Frontal cortex (tissue), 4 donors: ENCODE results near the gene MRPL12. TPM values are rescaled to one million over a fixed set of nuclear protein-coding genes. Genes with fewer than 3 reads are reported as not detected.
"Not testable (repeated sequence)": the region's sequence is repeated elsewhere in the genome, so short reads cannot be mapped to it uniquely, and the experiment has no call there.

Experiments
- DNase-seq, 2 donors: peaks; one replicate each; pipeline ENCODE4 v3.0.0; 2012; ENCODE audit warnings: low spot score in 2 of 2
- FAIRE-seq: peaks from 2 replicates; lab custom pipeline; 2012; peaks lifted over from hg19 to GRCh38; lab: Jason Lieb, UNC
- small RNA-seq: library from RNA; depleted of rRNA; stranded (forward); fragments of <200 nt; gene quantifications from one replicate; pipeline ENCODE3, GENCODE V24; 2014
- total RNA-seq: library from RNA; depleted of rRNA; stranded (reverse); fragments of >200 nt; gene quantifications from one replicate; pipeline ENCODE4 v1.2.3, GENCODE V29; 2014
- donor health status: control.
- donor health status: control.
- donor health status: control.

Gene MRPL12
- total RNA-seq, 1 donor from 2014 or later = 4.9 TPM

- FAIRE-seq = no peak
- no peak for DNase-seq
Measured at GRCh38 chr17:81735264-81736102, 32.3 kb downstream of the MRPL12 start.

- DNase-seq = no peak
Measured at GRCh38 chr17:81737947-81738800, 35.0 kb downstream of the MRPL12 start.

DNA sequence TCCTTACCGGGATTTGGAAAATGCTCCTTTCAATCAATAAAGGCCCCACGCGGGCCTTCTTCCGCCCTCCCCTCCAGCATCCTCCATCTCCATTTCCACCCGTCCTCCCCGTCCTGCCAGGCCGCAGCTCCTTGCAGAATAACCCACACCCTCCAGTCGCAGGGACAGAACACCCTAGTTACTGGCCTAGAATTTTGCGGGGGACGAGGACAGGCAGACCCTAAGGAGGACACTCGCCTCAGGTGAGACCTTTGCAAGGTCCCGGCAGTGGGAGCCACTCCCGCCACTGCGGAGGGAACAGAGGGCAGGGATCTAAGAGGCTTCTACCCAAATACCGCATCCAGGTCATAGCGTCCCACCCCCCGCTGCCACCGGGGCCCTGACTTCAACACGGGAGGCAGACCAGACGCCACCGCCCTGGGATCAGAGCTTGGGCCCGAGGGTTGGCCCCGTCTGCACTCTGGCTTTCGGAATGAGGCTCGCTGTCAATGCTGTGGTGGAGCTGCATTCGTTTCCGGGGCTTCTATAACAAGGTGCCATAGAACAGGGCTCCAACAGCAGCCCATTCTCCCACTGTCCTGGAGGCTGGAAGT lies 35.7 kb downstream of the MRPL12 start:
- DNase-seq = no peak
- no peak for FAIRE-seq

More at GRCh38 chr17:81737947-81738800, 35.0 kb downstream of the MRPL12 start:
- FAIRE-seq = no peak

DNA sequence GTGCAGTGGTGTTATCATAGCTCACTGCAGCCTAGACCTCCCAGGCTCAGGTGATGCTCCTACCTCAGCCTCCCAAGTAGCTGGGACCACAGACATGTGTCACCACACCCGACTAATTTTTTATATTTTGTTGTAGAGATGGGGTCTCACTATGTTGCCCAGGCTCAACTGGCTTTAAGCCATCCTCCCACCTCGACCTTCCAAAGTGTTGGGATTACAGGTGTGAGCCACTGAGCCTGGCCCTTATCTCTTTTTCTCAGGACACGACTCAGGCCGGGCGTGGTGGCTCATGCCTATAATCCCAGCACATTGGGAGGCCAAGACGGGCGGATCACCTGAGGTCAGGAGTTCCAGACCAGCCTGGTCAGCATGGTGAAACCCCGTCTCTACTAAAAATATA lies 36.4 kb downstream of the MRPL12 start:
- not testable (repeated sequence) for FAIRE-seq, DNase-seq

DNA sequence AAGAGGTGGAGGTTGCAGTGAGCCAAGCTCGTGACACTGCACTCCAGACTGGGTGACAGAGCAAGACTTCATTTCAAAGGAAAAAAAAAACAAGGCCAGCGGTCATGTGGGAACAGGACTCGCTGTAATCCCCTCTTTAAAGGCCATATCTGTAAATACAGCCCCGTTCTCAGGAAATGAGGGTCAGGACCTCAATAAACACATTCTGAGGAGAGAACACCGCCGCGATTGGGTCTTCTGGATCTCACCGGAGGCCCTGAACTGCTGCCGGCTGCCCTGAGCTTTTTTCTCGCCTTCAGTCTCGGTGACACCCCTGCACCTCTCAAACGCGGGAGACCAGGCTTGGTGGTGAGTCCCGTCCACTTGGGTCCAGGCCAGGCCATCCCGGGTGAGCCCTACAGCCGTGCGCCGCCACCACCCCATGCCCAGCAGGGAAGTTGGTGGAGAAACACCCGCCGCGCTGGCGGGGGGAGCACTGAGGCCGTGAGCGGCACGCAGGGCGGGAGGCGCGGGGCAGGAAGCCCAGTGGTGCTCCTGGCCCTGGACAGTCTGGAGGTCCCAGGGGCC lies 37.3 kb downstream of the MRPL12 start:
- DNase-seq (no peak), FAIRE-seq (no peak)

DNA sequence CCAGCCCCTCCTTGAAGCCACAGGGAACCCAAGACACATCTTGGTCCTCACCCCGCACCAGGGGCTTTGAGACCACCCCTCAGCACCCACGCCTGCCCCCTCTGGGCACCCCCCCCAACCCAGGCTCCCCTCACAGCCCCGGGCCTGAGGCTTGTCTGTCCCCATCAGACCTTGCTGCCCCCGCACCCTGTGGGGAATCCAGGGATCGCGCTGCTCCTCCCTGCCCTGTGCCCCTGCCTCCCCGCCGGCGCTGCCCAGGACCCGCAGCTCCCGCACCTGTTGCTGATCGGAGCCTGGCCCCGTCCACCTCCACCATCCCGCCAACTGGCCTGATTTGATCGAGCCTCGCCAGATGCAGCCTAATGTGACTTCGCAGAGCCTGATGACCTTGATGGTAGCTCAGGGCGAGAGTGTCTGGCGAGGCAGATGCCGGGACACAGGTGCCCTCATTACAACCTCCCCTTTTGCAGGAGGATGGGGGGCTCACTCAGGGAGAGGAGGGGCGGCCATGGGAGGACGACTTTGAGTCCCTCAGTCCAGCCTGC lies 38.0 kb downstream of the MRPL12 start:
- FAIRE-seq (no peak), DNase-seq (no peak)

DNA sequence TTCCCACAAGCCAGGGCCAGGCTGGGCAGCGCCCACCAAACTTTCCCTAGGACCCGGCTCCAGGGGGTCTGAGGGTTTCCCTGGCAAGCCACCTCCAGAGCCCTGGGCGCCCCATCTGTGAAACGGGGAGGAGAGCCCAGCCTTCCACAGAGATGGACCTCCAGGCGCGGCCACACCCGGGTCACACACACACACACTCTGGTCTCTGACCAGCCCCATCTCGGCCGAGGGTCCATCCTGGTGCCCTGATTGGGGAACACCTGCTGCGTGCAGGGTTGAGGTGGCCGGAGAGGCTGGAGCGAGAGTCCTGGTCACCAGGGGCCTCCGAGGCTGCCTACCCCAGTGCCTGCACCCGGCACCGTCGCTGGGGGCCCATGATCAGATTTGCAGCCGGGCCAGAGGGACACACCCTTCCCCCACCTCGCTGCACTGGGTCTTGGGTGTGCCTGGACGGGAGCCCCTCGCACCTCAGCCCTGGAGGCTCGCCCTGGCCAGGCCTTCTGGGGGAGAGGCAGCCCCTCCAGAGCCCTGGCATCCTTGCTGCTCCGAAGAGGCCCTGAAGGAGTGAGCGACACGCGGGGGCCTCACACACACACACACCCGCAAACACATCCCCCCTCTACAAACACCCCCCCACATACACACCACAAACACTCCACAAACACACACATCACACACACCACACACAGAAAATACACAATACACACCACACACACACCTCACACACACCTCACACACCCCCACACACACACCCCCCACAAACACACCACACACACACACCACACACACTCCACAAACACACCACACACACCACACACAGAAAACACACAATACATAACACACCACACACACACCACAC lies 38.7 kb downstream of the MRPL12 start:
- no peak for FAIRE-seq
- DNase-seq = no peak

Small RNA genes lying within 50 kb of the gene (small RNA-seq; reads per million reads assigned to genes)
- 0.08 reads per million for gene MIR6786

Other genes with a start within 250 kb of the MRPL12 start
- 5,358 TPM for gene ACTG1, start 190.6 kb upstream of the MRPL12 start, total RNA-seq
- 4.9 TPM for gene FSCN2, start 175.0 kb upstream of the MRPL12 start, total RNA-seq
- 21.6 TPM for gene FAAP100, start 151.0 kb upstream of the MRPL12 start, total RNA-seq
- 39.9 TPM for gene NPLOC4, start 66.3 kb upstream of the MRPL12 start, total RNA-seq
- gene TSPAN10, start 66.2 kb upstream of the MRPL12 start, total RNA-seq = not detected
- gene PDE6G, start 46.8 kb upstream of the MRPL12 start, total RNA-seq = not detected
- gene OXLD1, start 36.8 kb upstream of the MRPL12 start, total RNA-seq = 8.2 TPM
- gene CCDC137, start 36.6 kb upstream of the MRPL12 start, total RNA-seq = 6.1 TPM
- gene ARL16, start 19.6 kb upstream of the MRPL12 start, total RNA-seq = 40.4 TPM
- gene HGS, start 19.4 kb upstream of the MRPL12 start, total RNA-seq = 44.4 TPM
- 4.9 TPM for gene SLC25A10, start 8.9 kb downstream of the MRPL12 start, total RNA-seq
- gene GCGR, start 100.8 kb downstream of the MRPL12 start, total RNA-seq = not detected
- gene MCRIP1, start 129.9 kb downstream of the MRPL12 start, total RNA-seq = 86.4 TPM
- not detected for gene PPP1R27, start 131.7 kb downstream of the MRPL12 start, total RNA-seq
- gene P4HB, start 157.2 kb downstream of the MRPL12 start, total RNA-seq = 66.0 TPM
- 22.4 TPM for gene ARHGDIA, start 168.0 kb downstream of the MRPL12 start, total RNA-seq
- 92.1 TPM for gene ALYREF, start 188.2 kb downstream of the MRPL12 start, total RNA-seq
- 60.3 TPM for gene ANAPC11, start 188.4 kb downstream of the MRPL12 start, total RNA-seq
- gene NPB, start 198.9 kb downstream of the MRPL12 start, total RNA-seq = 1.2 TPM
- gene PCYT2, start 208.0 kb downstream of the MRPL12 start, total RNA-seq = 28.9 TPM
- gene SIRT7, start 214.8 kb downstream of the MRPL12 start, total RNA-seq = 8.6 TPM
- 13.9 TPM for gene MAFG, start 224.4 kb downstream of the MRPL12 start, total RNA-seq
- 15.9 TPM for gene PYCR1, start 233.9 kb downstream of the MRPL12 start, total RNA-seq
- gene MYADML2, start 243.9 kb downstream of the MRPL12 start, total RNA-seq = 0.41 TPM